Testis (tissue), 3 donors: ENCODE data around the gene BAIAP2. TPM values are rescaled to one million over a fixed set of nuclear protein-coding genes. Genes with fewer than 3 reads are reported as not detected.

Experiments used
- DNase-seq: peaks from one replicate; pipeline ENCODE4 v3.0.0-alpha.2; 2019
- H3K27ac ChIP-seq, 2 donors: fragments of 200-600 bp; sonication (generic); one replicate each; pipeline ENCODE4 v1.5.1; 2019
- H3K27me3 ChIP-seq: fragments of 200-600 bp; sonication (generic); one replicate; pipeline ENCODE4 v1.5.1; 2019
- H3K36me3 ChIP-seq: fragments of 200-600 bp; sonication (generic); one replicate; pipeline ENCODE4 v1.5.1; 2017; ENCODE audit warnings: low read depth; ENCODE audit errors: missing control alignments
- H3K4me1 ChIP-seq: fragments of 200-600 bp; sonication (generic); one replicate; pipeline ENCODE4 v1.5.1; 2019
- H3K4me3 ChIP-seq, 2 donors: fragments of 200-600 bp; sonication (generic); one replicate each; pipeline ENCODE4 v1.5.1; 2017 to 2019
- H3K9me3 ChIP-seq: fragments of 200-600 bp; sonication (generic); one replicate; pipeline ENCODE4 v1.5.1; 2017
- POLR2A ChIP-seq: fragments of 450-650 bp; IDR thresholded peaks from one replicate; pipeline ENCODE4 v1.6.1; 2017; ENCODE audit warnings: antibody characterized with exemption, mild to moderate bottlenecking, moderate library complexity
- WGBS, 2 donors: methylation state at CpG; one replicate each; pipeline ENCODE4 v1.1.5; 2018; 5-methylcytosine and 5-hydroxymethylcytosine counted together
- intact Hi-C: fragments of 100-400 bp; cut with DNase I; formaldehyde crosslinking; loops from one replicate; pipeline ENCODE4 v1.15.1; 2023; ENCODE audit warnings: low total_unique reads
- polyA plus RNA-seq: library from polyadenylated mRNA; stranded (reverse); fragments of 350-450 nt; fragmentation: Illumina TruSeq; extraction: RNeasy Lipid Tissue Mini Kit (QIAGEN cat#74804); gene quantifications from one replicate; pipeline ENCODE4 v1.2.3, GENCODE V29; 2014; ENCODE audit warnings: low read depth, low replicate concordance; ENCODE audit not compliant: insufficient read depth
- total RNA-seq, 2 donors: library from RNA; depleted of rRNA; stranded (reverse); fragments of >200 nt; gene quantifications; one replicate each; pipeline ENCODE4 v1.2.3, GENCODE V29; 2016
- TF ChIP-seq, protein P1 (sequence below), 3 experiments: fragments of 450-650 bp in 2 of 3; fragments of 200-600 bp in 1 of 3; sonication (generic) in 1 of 3; IDR thresholded peaks; one replicate each; pipeline ENCODE4 v1.5.1; 2016 to 2019; ENCODE audit warnings: antibody characterized with exemption in 3 of 3, mild to moderate bottlenecking in 2 of 3, moderate library complexity in 1 of 3

The BAIAP2 gene
- total and polyA plus RNA-seq, 3 donors from 2014 or later, result 36.7 to 67.5 (median 67.3) TPM

DNA sequence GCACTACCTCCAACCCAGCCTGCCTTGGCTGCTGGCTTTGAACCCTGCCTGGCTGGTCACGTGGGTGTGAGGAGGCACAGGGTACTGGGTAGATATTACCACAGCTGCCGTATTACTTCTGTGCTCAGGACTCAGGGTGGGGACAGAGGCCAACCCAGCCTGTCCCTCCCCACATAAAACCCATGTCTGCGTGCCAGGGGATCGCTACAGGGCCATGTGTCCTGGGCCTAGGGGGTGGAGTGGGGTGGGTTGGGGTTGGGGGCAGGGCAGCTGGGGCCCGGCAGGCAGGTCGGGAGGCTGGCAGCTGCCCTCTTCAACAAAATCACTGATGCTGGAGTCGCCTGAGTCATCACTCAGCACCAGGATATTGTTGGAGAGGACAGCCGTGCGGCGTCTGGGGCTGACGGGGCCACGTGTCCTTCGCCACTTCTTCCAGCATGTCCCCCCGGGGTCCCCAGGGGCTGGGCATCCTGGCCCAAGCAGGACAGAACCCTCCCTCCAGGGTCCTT, 90.7 kb downstream of the BAIAP2 start:
- no peak for DNase-seq
- no peak overlapping the region for H3K27ac ChIP-seq

DNA sequence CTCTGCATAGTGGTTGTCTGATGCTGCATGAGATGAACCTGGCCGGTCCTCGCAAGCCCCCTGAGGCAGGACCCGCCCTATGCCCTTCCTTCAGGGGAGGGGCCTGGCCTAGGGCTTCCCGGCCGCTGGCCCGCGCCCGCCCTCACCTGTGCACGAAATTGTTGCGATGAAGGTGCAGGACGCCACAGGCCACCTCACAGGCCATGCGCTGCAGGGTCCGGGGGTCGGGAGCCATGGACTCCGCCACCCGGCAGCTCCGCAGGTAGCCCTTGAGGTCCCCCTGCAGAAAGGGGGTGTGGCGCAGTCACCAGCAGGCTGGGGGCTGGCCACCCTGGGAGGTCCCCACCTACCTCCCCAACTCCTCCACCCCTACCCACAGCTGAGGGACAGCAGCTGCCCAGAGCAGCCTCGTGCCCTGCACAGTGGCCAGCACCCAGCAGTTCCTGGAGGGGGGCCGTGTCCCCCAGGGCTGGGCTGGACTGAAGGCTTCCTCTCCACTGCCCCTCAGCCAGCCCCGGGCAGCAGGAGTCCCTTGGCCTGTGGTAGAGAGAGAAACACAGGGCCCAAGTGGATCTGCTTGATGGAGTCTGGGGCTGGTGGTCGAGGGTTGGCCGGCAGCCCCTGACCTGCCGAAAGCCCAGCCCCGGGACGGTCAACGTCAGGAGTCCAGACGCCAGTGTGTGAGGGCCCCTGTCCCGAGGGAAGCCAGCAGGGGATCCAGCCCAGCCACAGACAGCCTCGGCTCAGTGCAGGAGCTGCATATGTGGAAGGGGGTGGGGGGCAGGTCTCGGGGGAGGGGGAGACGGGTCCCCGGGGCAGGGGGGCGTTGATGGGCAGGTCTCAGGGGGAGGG, 91.6 kb downstream of the BAIAP2 start:
- intact Hi-C loops, result no loop called here
- no peaks in the 10 kb centered on the region for H3K36me3 ChIP-seq
- TF ChIP-seq POLR2A, result no peak
- TF ChIP-seq, protein P1, sequence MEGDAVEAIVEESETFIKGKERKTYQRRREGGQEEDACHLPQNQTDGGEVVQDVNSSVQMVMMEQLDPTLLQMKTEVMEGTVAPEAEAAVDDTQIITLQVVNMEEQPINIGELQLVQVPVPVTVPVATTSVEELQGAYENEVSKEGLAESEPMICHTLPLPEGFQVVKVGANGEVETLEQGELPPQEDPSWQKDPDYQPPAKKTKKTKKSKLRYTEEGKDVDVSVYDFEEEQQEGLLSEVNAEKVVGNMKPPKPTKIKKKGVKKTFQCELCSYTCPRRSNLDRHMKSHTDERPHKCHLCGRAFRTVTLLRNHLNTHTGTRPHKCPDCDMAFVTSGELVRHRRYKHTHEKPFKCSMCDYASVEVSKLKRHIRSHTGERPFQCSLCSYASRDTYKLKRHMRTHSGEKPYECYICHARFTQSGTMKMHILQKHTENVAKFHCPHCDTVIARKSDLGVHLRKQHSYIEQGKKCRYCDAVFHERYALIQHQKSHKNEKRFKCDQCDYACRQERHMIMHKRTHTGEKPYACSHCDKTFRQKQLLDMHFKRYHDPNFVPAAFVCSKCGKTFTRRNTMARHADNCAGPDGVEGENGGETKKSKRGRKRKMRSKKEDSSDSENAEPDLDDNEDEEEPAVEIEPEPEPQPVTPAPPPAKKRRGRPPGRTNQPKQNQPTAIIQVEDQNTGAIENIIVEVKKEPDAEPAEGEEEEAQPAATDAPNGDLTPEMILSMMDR (IDR thresholded peaks at IDR 0.05), result no peak
- 86 to 90% methylated on average over 20 to 29 of the region's 34 CpGs for WGBS, 2 donors
- H3K4me1 ChIP-seq, result no peaks in the 10 kb centered on the region
- DNase-seq, result no peak
- H3K4me3 ChIP-seq, result no peak overlapping the region
- no peaks in the 10 kb centered on the region for H3K9me3 ChIP-seq
- no peak overlapping the region for H3K27ac ChIP-seq
- H3K27me3 ChIP-seq, result no peaks in the 10 kb centered on the region

More for the DNA sequence above, 90.7 kb downstream of the BAIAP2 start:
- Histone ChIP-seq H3K9me3 (no peaks in the 10 kb centered on the region), H3K4me3 (no peak overlapping the region), H3K27me3 (no peaks in the 10 kb centered on the region), H3K4me1 (no peaks in the 10 kb centered on the region), H3K36me3 (no peaks in the 10 kb centered on the region)
- TF ChIP-seq, protein P1 (IDR thresholded peaks at IDR 0.05), result no peak
- no peak for TF ChIP-seq POLR2A
- intact Hi-C loops, result no loop called here
- WGBS, 2 donors, result 86 to 88% methylated on average over 11 to 14 of the region's 14 CpGs

DNA sequence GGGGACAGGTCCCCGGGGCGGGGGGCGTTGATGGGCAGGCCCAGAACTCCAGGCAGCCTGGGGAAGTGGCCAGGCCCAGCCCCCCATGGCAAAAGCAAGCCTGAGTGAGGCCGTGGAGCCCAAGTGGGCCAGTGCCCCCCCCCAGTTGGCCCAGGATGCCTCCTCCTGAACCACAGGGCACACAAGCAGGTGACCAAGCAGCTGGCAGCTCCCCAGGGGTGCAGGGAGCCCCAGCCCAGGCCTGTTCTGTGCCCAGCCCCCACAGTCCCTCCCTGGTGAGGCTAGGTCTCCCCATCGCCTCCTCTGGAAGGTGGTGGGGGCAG, 92.1 kb downstream of the BAIAP2 start:
- Histone ChIP-seq H3K4me1 (no peaks in the 10 kb centered on the region), H3K4me3 (no peak overlapping the region), H3K27me3 (no peaks in the 10 kb centered on the region), H3K27ac (no peak overlapping the region), H3K9me3 (no peaks in the 10 kb centered on the region), H3K36me3 (no peaks in the 10 kb centered on the region)
- WGBS, 2 donors, result 67% methylated on average over 5 of the region's 5 CpGs; no CpG with 5 or more reads in 1 of the 2 donors
- no peak for TF ChIP-seq POLR2A
- TF ChIP-seq, protein P1 (IDR thresholded peaks at IDR 0.05), result no peak
- intact Hi-C loops, result no loop called here
- DNase-seq, result no peak

DNA sequence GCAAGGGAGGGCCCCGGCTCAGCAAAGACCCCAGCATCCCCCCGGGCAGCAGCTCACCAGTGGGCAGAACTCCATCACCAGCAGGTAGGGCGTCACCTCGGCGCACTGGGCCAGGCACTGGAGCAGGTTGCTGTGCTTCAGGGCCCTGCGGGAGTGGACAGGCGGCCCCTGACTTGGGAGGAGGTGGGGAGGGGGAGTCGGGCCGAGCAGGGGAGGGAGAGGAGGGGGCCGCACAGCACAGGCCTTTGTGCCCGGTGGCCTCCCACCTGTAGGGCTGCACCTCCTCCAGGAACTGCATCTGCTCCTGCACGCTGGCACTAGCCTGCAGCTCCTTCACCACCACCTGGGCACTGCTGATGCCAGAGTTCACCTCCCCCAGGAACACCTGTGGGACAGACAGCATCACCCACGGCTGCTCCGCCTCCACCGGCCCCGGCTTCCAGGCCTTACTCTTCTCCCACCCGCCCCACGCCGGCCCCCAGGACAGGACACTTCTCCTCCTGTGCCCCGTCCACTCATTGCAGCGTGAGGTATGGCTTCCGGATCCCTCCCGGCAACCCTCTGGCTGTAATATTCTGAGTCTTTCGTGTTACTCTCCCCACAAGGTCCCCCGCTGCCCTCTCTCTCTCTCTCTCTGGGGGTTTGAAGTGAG, 92.7 kb downstream of the BAIAP2 start:
- no peaks in the 10 kb centered on the region for H3K36me3 ChIP-seq
- no peak overlapping the region for H3K27ac ChIP-seq
- no peak for DNase-seq
- 79 to 86% methylated on average over 21 to 25 of the region's 25 CpGs for WGBS, 2 donors
- H3K4me1 ChIP-seq, result no peaks in the 10 kb centered on the region
- intact Hi-C loops, result no loop called here
- H3K9me3 ChIP-seq, result no peaks in the 10 kb centered on the region
- TF ChIP-seq POLR2A, result no peak
- TF ChIP-seq, protein P1 (IDR thresholded peaks at IDR 0.05), result no peak
- H3K4me3 ChIP-seq, result no peak overlapping the region
- no peaks in the 10 kb centered on the region for H3K27me3 ChIP-seq
